ENCODE results near the gene C5. TPM values are rescaled to one million over a fixed set of nuclear protein-coding genes. Genes with fewer than 3 reads are reported as not detected.
A peak's percentile ranks its signal among the peaks of the same experiment; 100 is the strongest.

Gene C5
- total RNA-seq, 4 donors from 2014 or later = 3.2 to 13.2 (median 6.8) TPM

DNA sequence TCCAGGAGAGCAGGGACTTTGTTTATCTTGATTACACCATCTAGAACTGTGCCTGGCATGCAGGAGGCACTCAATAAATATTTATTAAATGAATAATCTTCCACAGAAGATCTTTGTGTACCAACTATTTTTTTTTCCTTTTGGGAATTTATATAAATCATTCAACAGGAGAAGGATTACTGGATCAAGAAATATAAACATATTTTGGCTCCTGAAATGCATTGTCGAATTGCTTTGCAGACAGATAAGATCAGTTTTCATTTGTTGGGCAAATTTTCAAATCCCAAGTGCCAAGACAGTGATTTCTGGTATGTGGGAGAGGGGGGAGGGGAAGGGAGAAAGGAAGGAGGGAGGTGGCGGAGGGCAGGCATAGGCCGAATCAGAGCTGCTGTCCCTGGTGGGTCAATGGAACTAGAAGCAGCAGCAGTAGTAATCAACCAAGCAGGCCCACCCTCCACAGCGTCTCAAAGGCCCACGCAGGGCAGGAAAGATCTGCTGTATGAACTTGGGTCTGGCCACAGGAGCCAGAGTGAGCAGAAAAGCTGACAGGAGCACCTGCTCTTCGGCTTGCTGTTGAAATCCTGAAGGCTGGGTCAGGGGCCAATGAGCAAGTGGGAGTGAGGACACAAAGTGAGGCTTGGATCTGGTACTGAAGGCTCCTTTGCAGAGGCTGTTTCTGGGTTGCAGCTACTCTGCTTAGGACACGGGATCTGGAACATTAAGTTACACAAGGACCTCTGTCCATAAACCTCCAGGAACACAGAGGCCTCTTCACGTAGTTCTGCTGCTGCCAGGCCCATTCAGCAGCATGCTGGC lies 107.7 kb downstream of the C5 start:
- 43% methylated on average over 8 of the region's 8 CpGs for WGBS
- Histone ChIP-seq H3K9me3 (no peaks in the 10 kb centered on the region), H3K4me3 (no peak overlapping the region), H3K36me3 (no peaks in the 10 kb centered on the region), H3K4me1 (peaks cover 33% of the 10 kb centered on the region), H3K27ac (peak overlapping the region; percentile 74), H3K27me3 (no peaks in the 10 kb centered on the region)
- TF ChIP-seq, protein P1, sequence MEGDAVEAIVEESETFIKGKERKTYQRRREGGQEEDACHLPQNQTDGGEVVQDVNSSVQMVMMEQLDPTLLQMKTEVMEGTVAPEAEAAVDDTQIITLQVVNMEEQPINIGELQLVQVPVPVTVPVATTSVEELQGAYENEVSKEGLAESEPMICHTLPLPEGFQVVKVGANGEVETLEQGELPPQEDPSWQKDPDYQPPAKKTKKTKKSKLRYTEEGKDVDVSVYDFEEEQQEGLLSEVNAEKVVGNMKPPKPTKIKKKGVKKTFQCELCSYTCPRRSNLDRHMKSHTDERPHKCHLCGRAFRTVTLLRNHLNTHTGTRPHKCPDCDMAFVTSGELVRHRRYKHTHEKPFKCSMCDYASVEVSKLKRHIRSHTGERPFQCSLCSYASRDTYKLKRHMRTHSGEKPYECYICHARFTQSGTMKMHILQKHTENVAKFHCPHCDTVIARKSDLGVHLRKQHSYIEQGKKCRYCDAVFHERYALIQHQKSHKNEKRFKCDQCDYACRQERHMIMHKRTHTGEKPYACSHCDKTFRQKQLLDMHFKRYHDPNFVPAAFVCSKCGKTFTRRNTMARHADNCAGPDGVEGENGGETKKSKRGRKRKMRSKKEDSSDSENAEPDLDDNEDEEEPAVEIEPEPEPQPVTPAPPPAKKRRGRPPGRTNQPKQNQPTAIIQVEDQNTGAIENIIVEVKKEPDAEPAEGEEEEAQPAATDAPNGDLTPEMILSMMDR (IDR thresholded peaks at IDR 0.05) = no peak
- TF ChIP-seq POLR2AphosphoS5 (IDR thresholded peaks at IDR 0.05) = no peak
- no peak for TF ChIP-seq POLR2A (IDR thresholded peaks at IDR 0.05)
- no peak for TF ChIP-seq EP300 (IDR thresholded peaks at IDR 0.05)
- no peak for DNase-seq (ENCODE audit: low spot score in 2 of 2)

DNA sequence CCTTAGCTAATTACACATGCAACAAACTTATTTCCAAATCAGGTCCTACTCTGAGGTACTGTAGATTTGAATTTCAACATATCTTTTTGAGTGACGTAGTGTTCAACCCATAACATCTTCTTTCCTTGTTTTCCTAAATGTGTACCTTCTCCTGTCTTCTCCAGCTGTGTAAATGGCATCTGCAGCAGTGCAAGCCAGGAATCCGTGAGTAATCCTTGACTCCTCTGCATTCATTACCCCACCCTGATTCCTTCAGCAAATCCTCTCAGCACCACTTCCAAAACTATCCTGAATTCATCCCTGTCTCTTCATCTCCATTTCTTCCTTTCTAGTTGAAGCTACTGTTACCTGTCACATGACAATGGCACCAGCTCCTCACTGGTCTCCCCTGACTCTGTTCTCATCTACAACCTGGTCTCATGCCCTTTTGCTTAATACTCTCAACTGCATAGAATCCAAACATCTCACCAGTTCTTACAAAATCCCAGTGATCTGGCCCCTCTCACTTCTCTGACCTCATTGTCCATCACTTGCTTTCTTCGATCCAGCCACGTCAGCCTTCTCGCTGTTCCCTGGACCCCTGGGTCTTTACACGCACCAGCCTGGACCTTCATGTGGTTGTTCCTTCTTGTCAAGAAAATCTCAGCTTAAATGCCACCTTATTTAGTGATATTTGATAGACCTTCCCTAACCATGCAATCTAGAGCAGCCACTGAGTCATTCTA lies 108.9 kb downstream of the C5 start:
- Histone ChIP-seq H3K4me3 (no peak overlapping the region), H3K4me1 (peaks cover 45% of the 10 kb centered on the region), H3K27me3 (no peaks in the 10 kb centered on the region), H3K9me3 (no peaks in the 10 kb centered on the region), H3K36me3 (no peaks in the 10 kb centered on the region), H3K27ac (peak overlapping the region; percentile 74)
- TF ChIP-seq, protein P1 (IDR thresholded peaks at IDR 0.05) = no peak
- peak in 1 of 3 donors; percentile 30 for TF ChIP-seq POLR2AphosphoS5 (IDR thresholded peaks at IDR 0.05)
- 59% methylated on average over 6 of the region's 6 CpGs for WGBS
- no peak for DNase-seq (ENCODE audit: low spot score in 2 of 2)

DNA sequence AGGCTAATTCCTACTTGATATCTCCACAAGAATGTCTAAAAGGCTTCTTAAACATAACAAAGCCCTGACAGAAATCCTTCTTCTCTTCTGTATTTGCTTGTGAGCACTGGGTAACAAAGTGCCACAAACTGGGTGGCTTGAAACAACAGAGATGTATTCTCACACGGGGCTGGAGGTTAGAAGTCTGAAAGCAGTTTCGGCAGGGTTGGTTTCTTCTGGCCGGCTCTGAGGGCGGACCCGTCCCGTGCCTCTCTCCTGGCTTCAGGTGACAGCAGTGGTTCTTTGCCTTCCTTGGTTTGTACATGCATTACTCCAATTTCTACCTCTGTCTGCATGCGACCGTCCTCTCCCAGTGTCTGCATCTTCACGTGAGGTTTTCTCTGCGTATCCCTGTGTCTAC lies 109.5 kb downstream of the C5 start:
- 56% methylated on average over 10 of the region's 10 CpGs for WGBS
- Histone ChIP-seq H3K27me3 (no peaks in the 10 kb centered on the region), H3K9me3 (no peaks in the 10 kb centered on the region), H3K4me1 (peaks cover 51% of the 10 kb centered on the region), H3K36me3 (no peaks in the 10 kb centered on the region), H3K27ac (peak overlapping the region; percentile 66), H3K4me3 (no peak overlapping the region)
- DNase-seq (ENCODE audit: low spot score in 2 of 2) = no peak
- TF ChIP-seq, protein P1 (IDR thresholded peaks at IDR 0.05) = no peak
- no peak for TF ChIP-seq POLR2AphosphoS5 (IDR thresholded peaks at IDR 0.05)
- TF ChIP-seq POLR2A (IDR thresholded peaks at IDR 0.05) = no peak
- no peak for TF ChIP-seq EP300 (IDR thresholded peaks at IDR 0.05)

DNA sequence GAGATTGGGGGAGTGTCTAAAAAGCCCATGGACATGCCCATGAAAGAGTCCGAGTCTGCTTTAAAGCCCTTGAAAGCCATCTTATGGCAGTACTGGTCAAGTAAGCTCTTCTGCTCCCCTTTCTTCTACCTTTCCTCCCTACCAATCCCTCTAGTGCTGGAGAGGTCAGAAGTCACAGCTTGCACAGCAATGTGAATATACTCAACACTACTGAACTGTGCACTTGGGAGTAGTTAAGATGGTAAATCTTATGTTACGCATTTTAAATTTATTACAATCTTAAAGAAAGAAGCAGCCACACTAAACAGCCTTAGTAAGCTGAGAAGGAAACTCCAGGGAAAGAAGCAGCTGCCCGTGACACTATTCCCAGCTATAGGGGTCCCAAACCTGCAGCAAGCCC lies 111.2 kb downstream of the C5 start:
- Histone ChIP-seq H3K27ac (no peak overlapping the region), H3K9me3 (no peaks in the 10 kb centered on the region), H3K36me3 (no peaks in the 10 kb centered on the region), H3K4me1 (peaks cover 66% of the 10 kb centered on the region), H3K27me3 (no peaks in the 10 kb centered on the region), H3K4me3 (no peak overlapping the region)
- DNase-seq (ENCODE audit: low spot score in 2 of 2) = no peak
- TF ChIP-seq POLR2A (IDR thresholded peaks at IDR 0.05) (no peak), EP300 (IDR thresholded peaks at IDR 0.05) (no peak), POLR2AphosphoS5 (IDR thresholded peaks at IDR 0.05) (no peak)
- TF ChIP-seq, protein P1 (IDR thresholded peaks at IDR 0.05) = no peak
- WGBS = 87% methylated on average over 3 of the region's 3 CpGs

DNA sequence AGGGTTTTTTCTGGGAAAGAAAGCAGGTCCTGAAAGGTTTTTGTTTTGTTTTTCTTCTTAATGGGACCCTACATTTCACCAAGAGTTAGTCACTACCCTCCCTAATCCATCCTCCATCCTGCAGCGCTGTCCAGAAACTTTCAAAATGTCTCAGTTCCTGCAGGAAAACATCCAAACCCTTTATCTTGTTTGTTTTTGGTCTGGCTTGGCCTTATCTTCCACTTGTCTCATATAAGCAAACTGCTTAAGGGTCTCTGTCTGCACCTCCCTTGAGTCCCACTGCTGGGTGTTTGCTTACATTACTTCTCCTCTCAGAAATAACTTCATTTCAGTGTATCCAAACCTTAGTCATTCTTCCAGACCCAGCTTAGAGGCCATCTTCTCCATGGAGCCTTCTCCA lies 112.5 kb downstream of the C5 start:
- Histone ChIP-seq H3K27me3 (no peaks in the 10 kb centered on the region), H3K9me3 (no peaks in the 10 kb centered on the region), H3K4me1 (peaks cover 64% of the 10 kb centered on the region), H3K27ac (no peak overlapping the region), H3K36me3 (no peaks in the 10 kb centered on the region), H3K4me3 (no peak overlapping the region)
- DNase-seq (ENCODE audit: low spot score in 2 of 2) = no peak
- TF ChIP-seq EP300 (IDR thresholded peaks at IDR 0.05) (no peak), POLR2A (IDR thresholded peaks at IDR 0.05) (no peak), POLR2AphosphoS5 (IDR thresholded peaks at IDR 0.05) (no peak)
- TF ChIP-seq, protein P1 (IDR thresholded peaks at IDR 0.05) = no peak
- WGBS = 65% methylated on average over 1 of the region's 1 CpG
